HepG2 (cell line): Measurements from ENCODE around the gene C14orf132. TPM values are rescaled to one million over a fixed set of nuclear protein-coding genes. Genes with fewer than 3 reads are reported as not detected.

Experiments
- ATAC-seq: fragments of 200-7000 bp; cut with Tn5 transposase; 3 replicates; pipeline ENCODE4 v1.9.1; 2020; ENCODE audit warnings: mild to moderate bottlenecking, moderate library complexity
- BruUV-seq: library from RNA; stranded (reverse); fragments of 400-500 nt; replicated peaks from 2 replicates; lab custom pipeline; 2021; lab: Mats Ljungman, UMichigan
- CTCF ChIA-PET: fragments of 300-600 bp; formaldehyde crosslinking; extraction: SDS; loops from one replicate; lab custom pipeline; 2021; ENCODE audit warnings: low total read pairs, inconsistent platforms, low intra/inter-chr PET ratio; lab: Yijun Ruan, JAX
- POLR2A ChIA-PET: fragments of 350-600 bp; sonication (Branson Sonifier 250); formaldehyde crosslinking; loops from one replicate; lab custom pipeline; 2020; ENCODE audit warnings: antibody characterized with exemption, inconsistent platforms; lab: Yijun Ruan, JAX
- DNase-seq: peaks from one replicate; pipeline ENCODE4 v3.0.0-alpha.2; 2015; ENCODE audit warnings: low spot score
- FAIRE-seq: peaks from 3 replicates; lab custom pipeline; 2011; peaks lifted over from hg19 to GRCh38; lab: Jason Lieb, UNC
- H2AFZ ChIP-seq: one replicate; pipeline ENCODE4 v1.6.1; 2011; ENCODE audit warnings: low read length, inconsistent platforms
- H3K27ac ChIP-seq: fragments of 300-600 bp; 3 replicates; pipeline ENCODE4 v1.8.0; 2011; ENCODE audit warnings: mixed run types, mild to moderate bottlenecking, mixed read lengths, low read length, inconsistent platforms; ENCODE audit not compliant: insufficient read depth; ENCODE audit errors: extremely low read length
- H3K27me3 ChIP-seq, 2 experiments: fragments of 200-600 bp in 1 of 2; 2 replicates in 1 of 2; 3 replicates in 1 of 2; pipeline versions ENCODE4 v1.6.0 to v1.8.0; 2011; ENCODE audit warnings: low read length in 2 of 2, mild to moderate bottlenecking in 2 of 2, moderate library complexity in 2 of 2, inconsistent platforms in 1 of 2; ENCODE audit not compliant: insufficient read depth in 2 of 2, control insufficient read depth in 1 of 2
- H3K36me3 ChIP-seq, 2 experiments: fragments of 200-600 bp in 1 of 2; replicated peaks in 1 of 2; 2 replicates in 1 of 2; 3 replicates in 1 of 2; pipeline versions ENCODE4 v1.5.1 to v1.8.0; 2011; ENCODE audit warnings: low read length in 2 of 2, inconsistent platforms in 1 of 2; ENCODE audit not compliant: insufficient read depth in 2 of 2, control insufficient read depth in 1 of 2
- H3K4me1 ChIP-seq: 2 replicates; pipeline ENCODE4 v1.5.1; 2012; ENCODE audit warnings: low read length, inconsistent platforms; ENCODE audit not compliant: insufficient read depth
- H3K4me2 ChIP-seq: 2 replicates; pipeline ENCODE4 v1.6.0; 2011; ENCODE audit warnings: low read depth, low read length, inconsistent platforms
- H3K4me3 ChIP-seq, 3 experiments: fragments of 200-600 bp in 1 of 3; sonication (generic), shearing (Covaris generic) in 1 of 3; replicated peaks in 1 of 3; 2 replicates each; pipeline ENCODE4 v1.5.1; 2011 to 2016; ENCODE audit warnings: low read length in 3 of 3, inconsistent platforms in 2 of 3, low read depth in 2 of 3, mild to moderate bottlenecking in 2 of 3, control low read depth in 1 of 3, mixed read lengths in 1 of 3; ENCODE audit not compliant: insufficient read depth in 1 of 3
- H3K79me2 ChIP-seq: one replicate; pipeline ENCODE4 v1.6.1; 2011; ENCODE audit warnings: low read length, inconsistent platforms; ENCODE audit not compliant: insufficient read depth
- H3K9ac ChIP-seq: 2 replicates; pipeline ENCODE4 v1.6.0; 2011; ENCODE audit warnings: mild to moderate bottlenecking, low read depth, low read length, inconsistent platforms; ENCODE audit not compliant: insufficient read depth
- H3K9me3 ChIP-seq: 2 replicates; pipeline ENCODE4 v1.5.1; 2012; ENCODE audit warnings: mild to moderate bottlenecking, low read length
- H4K20me1 ChIP-seq: 2 replicates; pipeline ENCODE4 v1.6.0; 2011; ENCODE audit warnings: inconsistent platforms, mild to moderate bottlenecking, low read length, moderate library complexity; ENCODE audit not compliant: insufficient read depth
- ATM ChIP-seq: fragments of 450-650 bp; IDR thresholded peaks from 2 replicates; pipeline ENCODE4 v1.7.1; 2017; ENCODE audit warnings: mild to moderate bottlenecking, borderline replicate concordance
- LCORL ChIP-seq, 2 experiments: fragments of 450-650 bp in 1 of 2; sonication (generic) in 1 of 2; formaldehyde crosslinking in 1 of 2; IDR thresholded peaks; 2 replicates each; pipeline versions ENCODE4 v1.5.0 to v1.6.1; 2017 to 2020; ENCODE audit warnings: antibody characterized with exemption in 1 of 2, missing genetic modification reagents in 1 of 2
- NR3C1 ChIP-seq: sonication (generic); formaldehyde crosslinking; IDR thresholded peaks from 2 replicates; pipeline ENCODE4 v1.4.0; 2020; ENCODE audit warnings: missing genetic modification reagents
- ZC3H4 ChIP-seq: sonication (generic); formaldehyde crosslinking; IDR thresholded peaks from 2 replicates; pipeline ENCODE4 v1.4.0; 2020; ENCODE audit warnings: missing genetic modification reagents, borderline replicate concordance
- ZNF33B ChIP-seq: sonication (generic); formaldehyde crosslinking; IDR thresholded peaks from 2 replicates; pipeline ENCODE4 v1.5.1; 2020; ENCODE audit warnings: mild to moderate bottlenecking, missing genetic modification reagents
- WGBS: methylation state at CpG from one replicate; pipeline ENCODE4 v1.1.6; 2017; ENCODE audit warnings: low lambda C conversion rate; 5-methylcytosine and 5-hydroxymethylcytosine counted together
- in situ Hi-C: cut with HindIII; loops from 2 replicates; pipeline ENCODE4 v1.10.0; 2017; ENCODE audit warnings: low pct_unique_long_range_greater_than_20kb; ENCODE audit not compliant: extremely low pct_ligation_motif_present
- intact Hi-C: fragments of 100-400 bp; cut with micrococcal nuclease; formaldehyde crosslinking; loops from one replicate; pipeline ENCODE4 v1.10.0; 2022; ENCODE audit not compliant: unreplicated experiment
- polyA plus RNA-seq, 8 experiments: library from polyadenylated mRNA; depleted of rRNA in 3 of 8; stranded (reverse) in 7 of 8; unstranded in 1 of 8; fragments of >200 nt; fragmentation: Illumina TruSeq in 4 of 8; extraction: Trizol in 4 of 8; gene quantifications; 2 replicates each; pipeline versions ENCODE4 v1.2.1 to v1.2.3, GENCODE V29; 2011 to 2016; ENCODE audit warnings: low read depth in 4 of 8, missing spikeins in 1 of 8, mixed read lengths in 1 of 8; ENCODE audit not compliant: insufficient read depth in 1 of 8
- total RNA-seq, 5 experiments: library from RNA; depleted of rRNA; stranded (reverse); fragments of >200 nt; fragmentation: Illumina TruSeq; extraction: Trizol; gene quantifications; 2 replicates each; pipeline ENCODE4 v1.2.3, GENCODE V29; 2016; ENCODE audit warnings: low read depth in 1 of 5
- TF ChIP-seq, protein P1 (sequence below): sonication (generic); formaldehyde crosslinking; IDR thresholded peaks from 2 replicates; pipeline ENCODE4 v1.5.0; 2020; ENCODE audit warnings: mild to moderate bottlenecking, missing genetic modification reagents

Gene C14orf132
- total and polyA plus RNA-seq, 2 of the 13 experiments (the other 11 are each of a cell fraction or from before 2014, with no cell fraction given), result 0.13 to 0.15 TPM

GRCh38 chr14:96117101-96117897, 78.1 kb downstream of the C14orf132 start:
- DNase-seq, result no peak
- BruUV-seq, result no TSS peak
- no peaks in the 10 kb centered on the region for H3K79me2 ChIP-seq
- no peak overlapping the region for H3K4me3 ChIP-seq
- no peak for ATAC-seq
- H3K4me2 ChIP-seq, result no peak overlapping the region
- H4K20me1 ChIP-seq, result no peaks in the 10 kb centered on the region
- H3K4me1 ChIP-seq, result no peaks in the 10 kb centered on the region
- WGBS, result 54% methylated on average over 7 of the region's 7 CpGs
- no peaks in the 10 kb centered on the region; a peak in 1 of 5 replicates for H3K27me3 ChIP-seq
- H3K36me3 ChIP-seq, result no peaks in the 10 kb centered on the region
- CTCF ChIA-PET, result no interaction called here
- no peak overlapping the region for H3K27ac ChIP-seq
- 0 out of 2 replicates have a peak, but pooled peaks have one; percentile 21 for TF ChIP-seq LCORL (IDR thresholded peaks at IDR 0.05)
- no peak for TF ChIP-seq LCORL (CRISPR knock-in tag; IDR thresholded peaks at IDR 0.05)
- TF ChIP-seq ZC3H4 (CRISPR knock-in tag), result no peak
- TF ChIP-seq, protein P1, sequence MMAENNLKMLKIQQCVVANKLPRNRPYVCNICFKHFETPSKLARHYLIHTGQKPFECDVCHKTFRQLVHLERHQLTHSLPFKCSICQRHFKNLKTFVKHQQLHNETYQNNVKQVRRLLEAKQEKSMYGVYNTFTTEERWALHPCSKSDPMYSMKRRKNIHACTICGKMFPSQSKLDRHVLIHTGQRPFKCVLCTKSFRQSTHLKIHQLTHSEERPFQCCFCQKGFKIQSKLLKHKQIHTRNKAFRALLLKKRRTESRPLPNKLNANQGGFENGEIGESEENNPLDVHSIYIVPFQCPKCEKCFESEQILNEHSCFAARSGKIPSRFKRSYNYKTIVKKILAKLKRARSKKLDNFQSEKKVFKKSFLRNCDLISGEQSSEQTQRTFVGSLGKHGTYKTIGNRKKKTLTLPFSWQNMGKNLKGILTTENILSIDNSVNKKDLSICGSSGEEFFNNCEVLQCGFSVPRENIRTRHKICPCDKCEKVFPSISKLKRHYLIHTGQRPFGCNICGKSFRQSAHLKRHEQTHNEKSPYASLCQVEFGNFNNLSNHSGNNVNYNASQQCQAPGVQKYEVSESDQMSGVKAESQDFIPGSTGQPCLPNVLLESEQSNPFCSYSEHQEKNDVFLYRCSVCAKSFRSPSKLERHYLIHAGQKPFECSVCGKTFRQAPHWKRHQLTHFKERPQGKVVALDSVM (CRISPR knock-in tag), result no peak
- TF ChIP-seq, all 625 proteins: peak for 1
- POLR2A ChIA-PET, result no interaction called here
- FAIRE-seq, result no peak
- in situ Hi-C loops (no loop called here), intact Hi-C loops (no loop called here)
- Histone ChIP-seq H2AFZ (no peak overlapping the region), H3K9me3 (peaks cover 26% of the 10 kb centered on the region), H3K9ac (no peak overlapping the region)

- no peaks in the 10 kb centered on the region for H3K36me3 ChIP-seq
- no peak for ATAC-seq
- no peaks in the 10 kb centered on the region for H3K79me2 ChIP-seq
- no peaks in the 10 kb centered on the region; a peak in 1 of 5 replicates for H3K27me3 ChIP-seq
- in situ Hi-C loops, result no loop called here
- H3K9me3 ChIP-seq, result peaks cover 21% of the 10 kb centered on the region
- no peak overlapping the region for H3K4me2 ChIP-seq
- no peaks in the 10 kb centered on the region for H3K4me1 ChIP-seq
- no TSS peak for BruUV-seq
- POLR2A ChIA-PET, result no interaction called here
- FAIRE-seq, result no peak
- H3K4me3 ChIP-seq, result no peak overlapping the region
- no peak overlapping the region for H3K9ac ChIP-seq
- no peak for DNase-seq
- no peak overlapping the region for H3K27ac ChIP-seq
- CTCF ChIA-PET, result no interaction called here
- 31% methylated on average over 6 of the region's 6 CpGs for WGBS
- no peaks in the 10 kb centered on the region for H4K20me1 ChIP-seq
- TF ChIP-seq ATM (no peak), ZNF33B (CRISPR knock-in tag) (no peak), NR3C1 (no peak)
- intact Hi-C loops, result no loop called here
- no peak overlapping the region for H2AFZ ChIP-seq
These were observed 78.8 kb downstream of the C14orf132 start for GRCh38 chr14:96117960-96118359.
